ENCODE results near the gene ZYX. TPM values are rescaled to one million over a fixed set of nuclear protein-coding genes. Genes with fewer than 3 reads are reported as not detected.
"Not testable (repeated sequence)": the region's sequence is repeated elsewhere in the genome, so short reads cannot be mapped to it uniquely, and the experiment has no call there.

Gene ZYX
- total RNA-seq, 2 experiments from 2014 or later, result 103 to 148 TPM

DNA sequence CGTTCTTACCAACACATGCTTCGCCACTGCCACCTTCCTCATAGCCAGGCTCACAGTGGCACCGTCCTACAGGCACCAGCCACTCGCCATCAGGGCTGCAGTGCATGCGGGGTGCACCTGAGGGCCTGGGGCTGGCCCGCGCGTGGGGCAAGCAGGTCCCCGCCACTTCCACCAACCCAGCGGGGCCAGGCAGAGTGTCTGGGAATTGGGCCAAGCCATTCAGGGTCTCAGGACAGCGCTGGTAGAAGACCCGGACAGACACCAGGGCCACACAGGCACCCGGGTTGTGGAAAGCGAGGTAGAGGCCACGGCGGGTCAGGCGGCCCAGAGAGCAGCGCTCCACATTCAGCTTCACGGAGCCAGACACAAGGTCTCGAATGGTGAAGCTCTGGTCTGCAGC is 18.5 kb downstream of the ZYX start:
- ATAC-seq (no peak), DNase-seq (no peak)
- Mint-ChIP-seq H3K9me3 (ENCODE audit: low read depth) (no peaks in the 10 kb centered on the region), H3K4me1 (peaks cover 17% of the 10 kb centered on the region), H3K4me3 (no peak overlapping the region), H3K36me3 (ENCODE audit: low read depth) (no peaks in the 10 kb centered on the region), H3K27me3 (no peaks in the 10 kb centered on the region), H3K27ac (no peak overlapping the region)
- intact Hi-C loops (cut with DNase I, micrococcal nuclease), result no loop called here
- POLR2A ChIA-PET, result no interaction called here
- CTCF ChIA-PET, result interaction anchor here (1.0 kb wide), 1 partner anchor 15 kb away, joined by 3 read pairs; no protein-coding TSS in a partner anchor

DNA sequence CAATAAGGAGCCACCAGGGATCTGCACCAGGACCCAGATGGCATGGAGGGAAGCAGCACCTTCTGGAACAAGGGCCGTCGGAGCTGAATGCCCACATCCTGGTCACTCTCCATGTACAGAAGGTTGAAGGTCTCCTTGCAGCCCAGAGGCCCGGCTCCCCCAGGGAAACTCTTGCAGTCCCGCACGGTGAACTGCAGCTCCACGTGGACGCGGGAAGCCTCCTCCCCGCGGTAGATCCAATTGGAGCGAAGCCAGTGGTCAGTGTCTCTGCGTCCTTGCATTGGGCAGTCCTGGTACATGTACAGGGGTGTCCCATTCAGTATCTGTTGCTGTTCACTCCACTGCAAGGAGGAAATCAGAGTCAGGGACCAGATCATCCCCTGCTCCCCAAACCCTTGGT is 20.1 kb downstream of the ZYX start:
- Mint-ChIP-seq H3K27me3 (no peaks in the 10 kb centered on the region), H3K36me3 (ENCODE audit: low read depth) (no peaks in the 10 kb centered on the region), H3K9me3 (ENCODE audit: low read depth) (no peaks in the 10 kb centered on the region), H3K4me1 (peaks cover 24% of the 10 kb centered on the region), H3K4me3 (no peak overlapping the region), H3K27ac (no peak overlapping the region)
- intact Hi-C loops (cut with DNase I, micrococcal nuclease), result no loop called here
- ChIA-PET POLR2A (no interaction called here), CTCF (no interaction called here)
- DNase-seq (no peak), ATAC-seq (no peak)

DNA sequence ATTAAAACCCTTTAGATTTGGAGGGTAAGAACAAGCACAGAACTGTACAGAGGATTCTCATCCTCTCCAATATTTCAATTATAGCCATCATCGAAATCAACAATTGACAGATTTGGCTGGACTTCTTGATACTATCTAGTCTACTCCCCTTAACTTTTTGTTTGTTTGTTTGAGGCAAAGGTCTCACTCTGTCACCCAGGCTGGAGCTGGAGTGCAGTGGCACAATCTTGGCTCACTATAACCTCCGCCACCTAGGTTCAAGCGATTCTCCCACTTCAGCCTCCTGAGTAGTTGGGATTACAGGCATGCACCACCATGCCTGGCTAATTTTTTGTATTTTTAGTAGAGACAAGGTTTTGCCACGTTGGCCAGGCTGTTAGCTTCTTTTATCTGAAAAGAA is 21.1 kb downstream of the ZYX start:
- ATAC-seq; POLR2A ChIA-PET; H3K9me3 Mint-ChIP-seq (ENCODE audit: low read depth); H3K27me3 Mint-ChIP-seq; intact Hi-C loops (cut with DNase I, micrococcal nuclease); H3K4me3 Mint-ChIP-seq; DNase-seq; H3K36me3 Mint-ChIP-seq (ENCODE audit: low read depth): not testable (repeated sequence)
- CTCF ChIA-PET, result interaction anchor here (0.9 to 6.1 kb wide), 5 partner anchors 9 to 396 kb away, joined by 3 to 54 read pairs (median 5); no protein-coding TSS in a partner anchor
- Mint-ChIP-seq H3K27ac (peak overlapping the region; percentile 29), H3K4me1 (peaks cover 33% of the 10 kb centered on the region)

DNA sequence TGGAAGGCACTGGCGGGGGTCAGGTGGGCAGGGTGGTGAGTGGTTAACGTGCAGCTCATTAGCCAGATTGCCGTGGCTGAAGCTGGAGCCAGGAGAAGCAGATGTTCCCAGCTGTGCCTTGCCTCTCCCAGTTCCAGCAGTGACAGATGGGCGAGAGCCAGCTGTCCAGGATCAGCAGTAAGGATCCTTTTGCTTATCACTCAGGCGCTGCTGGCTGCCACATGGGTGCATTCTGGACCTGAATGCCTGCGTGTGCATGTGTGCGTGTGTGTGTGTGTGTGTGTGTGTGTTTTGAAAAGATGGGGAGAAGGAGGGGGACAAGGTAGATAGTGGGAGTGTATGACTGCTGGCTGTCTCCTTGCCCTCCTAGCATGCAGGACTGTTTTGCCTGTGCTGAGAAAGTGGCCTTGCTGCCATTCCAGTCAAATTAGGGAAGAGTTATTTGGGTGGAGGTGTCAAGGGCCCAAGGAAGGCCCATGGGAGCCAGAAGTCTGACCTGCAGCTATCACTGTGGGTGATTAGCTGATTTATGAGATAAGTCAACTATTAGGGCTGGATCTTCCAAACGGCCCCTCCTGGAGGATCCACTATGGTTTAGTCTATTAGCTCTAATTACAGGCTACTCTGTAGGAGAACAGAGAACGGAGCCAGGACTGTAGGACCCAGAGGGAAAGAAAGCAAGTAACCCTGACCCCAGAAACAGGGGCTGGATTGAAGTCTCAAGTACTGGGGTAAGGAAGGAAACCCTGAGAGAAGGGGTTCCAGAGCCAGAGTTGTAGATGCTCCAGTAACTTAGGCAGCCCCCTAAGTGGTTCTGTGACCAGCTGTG is 24.2 kb downstream of the ZYX start:
- Mint-ChIP-seq H3K27me3 (no peaks in the 10 kb centered on the region), H3K9me3 (ENCODE audit: low read depth) (no peaks in the 10 kb centered on the region), H3K4me3 (no peak overlapping the region), H3K4me1 (peaks cover 60% of the 10 kb centered on the region), H3K36me3 (ENCODE audit: low read depth) (no peaks in the 10 kb centered on the region), H3K27ac (no peak overlapping the region)
- no peak for ATAC-seq
- intact Hi-C loops (cut with DNase I, micrococcal nuclease), result no loop called here
- POLR2A ChIA-PET, result interaction anchor here (0.6 kb wide), 1 partner anchor 22 kb away, joined by 3 read pairs; no protein-coding TSS in a partner anchor
- DNase-seq, result no peak
- CTCF ChIA-PET, result interaction anchor here (0.6 to 6.1 kb wide), 9 partner anchors 8 to 165 kb away, joined by 3 to 54 read pairs (median 4); no protein-coding TSS in a partner anchor

DNA sequence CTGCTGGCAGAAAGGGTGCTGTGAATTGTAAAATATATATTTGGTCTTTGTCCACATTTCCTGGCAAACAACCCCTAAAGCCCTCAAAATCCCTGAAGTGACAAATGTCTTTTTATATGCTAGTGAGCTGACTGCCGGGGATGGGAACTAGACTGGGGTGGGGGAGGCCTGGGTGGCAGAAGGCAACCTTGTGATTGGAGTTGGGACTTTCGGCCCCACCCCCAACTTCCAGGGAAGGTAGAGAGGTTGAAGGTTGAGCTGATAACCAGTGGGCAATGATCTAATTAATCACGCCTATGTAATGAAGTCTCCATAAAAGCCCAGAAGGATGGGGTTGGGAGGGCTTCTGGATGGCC is 24.8 kb downstream of the ZYX start:
- Mint-ChIP-seq H3K36me3 (ENCODE audit: low read depth) (no peaks in the 10 kb centered on the region), H3K4me3 (no peak overlapping the region), H3K9me3 (ENCODE audit: low read depth) (no peaks in the 10 kb centered on the region), H3K4me1 (peaks cover 63% of the 10 kb centered on the region), H3K27me3 (no peaks in the 10 kb centered on the region), H3K27ac (no peak overlapping the region)
- no peak for ATAC-seq
- intact Hi-C loops (cut with DNase I, micrococcal nuclease), result no loop called here
- DNase-seq, result no peak
- CTCF ChIA-PET, result interaction anchor here (0.6 to 6.1 kb wide), 11 partner anchors 9 to 165 kb away, joined by 3 to 54 read pairs (median 4); no protein-coding TSS in a partner anchor
- POLR2A ChIA-PET, result interaction anchor here (0.6 kb wide), 1 partner anchor 22 kb away, joined by 3 read pairs; no protein-coding TSS in a partner anchor

DNA sequence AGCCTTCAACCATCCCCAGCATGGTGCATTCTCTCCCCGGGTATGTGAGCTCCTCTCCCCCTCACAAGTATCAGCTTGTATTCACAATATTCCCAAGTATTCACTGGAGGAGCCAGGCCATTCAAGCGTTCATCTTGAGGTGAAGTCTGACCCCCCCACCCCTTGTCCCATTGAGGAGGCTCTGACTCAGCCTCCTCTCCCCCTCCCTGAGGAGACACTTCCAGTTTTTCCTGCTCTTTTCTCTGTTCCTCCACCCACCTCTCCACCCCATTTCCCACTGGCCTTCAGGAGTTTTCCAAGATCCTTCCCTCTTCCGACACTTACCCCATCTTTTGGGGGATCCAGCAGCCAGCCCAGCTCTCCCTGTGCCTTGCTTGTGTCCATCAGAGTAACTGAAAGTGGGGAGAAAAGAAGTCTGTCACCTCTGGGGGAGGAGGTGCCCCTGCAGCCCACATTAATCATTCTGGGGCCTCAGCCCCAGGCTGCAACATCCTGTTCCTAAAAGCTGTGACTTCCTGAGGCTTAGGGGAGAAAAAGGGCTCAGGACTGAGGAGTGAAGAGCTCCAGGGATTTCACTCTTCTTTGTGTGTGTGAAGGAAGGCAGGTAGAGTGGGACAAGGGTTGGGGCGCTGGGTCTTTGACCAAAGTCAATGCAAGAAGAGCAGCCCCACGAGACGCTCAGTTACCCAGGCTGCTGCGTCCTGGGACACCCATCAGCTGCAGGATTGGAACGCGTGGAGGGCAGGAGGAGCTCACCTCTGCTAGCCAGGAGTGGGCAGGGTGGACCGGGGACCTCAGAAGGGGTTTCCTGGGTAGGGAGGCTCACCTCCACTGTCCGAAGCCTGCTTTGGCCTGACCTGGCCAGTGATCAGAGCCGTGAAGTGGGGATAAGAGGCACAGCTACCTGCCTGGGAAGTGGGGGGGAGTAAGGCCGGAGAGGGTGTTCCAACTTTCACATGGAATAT is 26.4 kb downstream of the ZYX start:
- Mint-ChIP-seq H3K9me3 (ENCODE audit: low read depth) (no peaks in the 10 kb centered on the region), H3K27ac (peak overlapping the region; percentile 59), H3K4me3 (peak overlapping the region; percentile 72), H3K4me1 (peaks cover 63% of the 10 kb centered on the region), H3K36me3 (ENCODE audit: low read depth) (no peaks in the 10 kb centered on the region), H3K27me3 (no peaks in the 10 kb centered on the region)
- DNase-seq (peak; percentile 61), ATAC-seq (peak; percentile 69)
- ChIA-PET CTCF (interaction anchor here (0.6 to 6.1 kb wide), 14 partner anchors 8 to 167 kb away, joined by 3 to 54 read pairs (median 4); partner anchors contain the start of gene CASP2), POLR2A (interaction anchor here (0.7 to 1.7 kb wide), 2 partner anchors 24 to 192 kb away, joined by 3 to 7 read pairs; no protein-coding TSS in a partner anchor)
- intact Hi-C loops (cut with DNase I, micrococcal nuclease), result loop anchor here (1.0 to 2.0 kb wide), 4 partner anchors 21 to 167 kb away; partner anchors contain the start of gene ZYX (in 1 of the 2)

DNA sequence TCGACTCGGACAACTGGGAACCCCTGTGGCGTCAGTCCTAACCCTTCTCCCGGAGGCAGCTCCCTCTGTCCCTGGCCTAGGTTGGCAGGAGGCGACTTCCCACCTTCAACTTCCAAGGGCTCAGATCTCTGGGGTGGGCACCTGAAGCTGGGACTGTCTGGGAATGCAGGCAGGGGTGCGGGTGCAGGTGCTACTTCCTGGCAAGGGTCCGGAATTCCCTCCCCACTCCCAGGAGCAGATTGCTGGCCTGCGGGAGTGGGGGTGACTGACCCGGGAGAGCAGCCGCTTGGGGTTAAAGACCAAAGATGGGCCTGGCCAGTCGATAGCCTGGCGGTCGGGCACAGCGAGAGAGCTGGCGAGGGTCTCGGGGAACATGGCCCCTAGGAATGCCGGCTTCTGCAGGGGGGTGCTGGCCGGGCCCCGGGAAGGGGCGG is 27.1 kb downstream of the ZYX start:
- CTCF ChIA-PET, result interaction anchor here (0.8 to 6.1 kb wide), 11 partner anchors 8 to 168 kb away, joined by 3 to 54 read pairs (median 4); no protein-coding TSS in a partner anchor
- H3K4me3 Mint-ChIP-seq, result peak overlapping the region; percentile 72
- no peaks in the 10 kb centered on the region for H3K9me3 Mint-ChIP-seq (ENCODE audit: low read depth)
- intact Hi-C loops (cut with DNase I, micrococcal nuclease), result loop anchor here (1.0 to 2.0 kb wide), 4 partner anchors 22 to 167 kb away; partner anchors contain the start of gene ZYX (in 1 of the 2)
- POLR2A ChIA-PET, result interaction anchor here (0.7 to 1.7 kb wide), 2 partner anchors 24 to 193 kb away, joined by 3 to 7 read pairs; no protein-coding TSS in a partner anchor
- peak; percentile 2 for ATAC-seq
- DNase-seq, result no peak
- peaks cover 61% of the 10 kb centered on the region for H3K4me1 Mint-ChIP-seq
- H3K36me3 Mint-ChIP-seq (ENCODE audit: low read depth), result no peaks in the 10 kb centered on the region
- no peaks in the 10 kb centered on the region for H3K27me3 Mint-ChIP-seq
- H3K27ac Mint-ChIP-seq, result peak overlapping the region; percentile 59

DNA sequence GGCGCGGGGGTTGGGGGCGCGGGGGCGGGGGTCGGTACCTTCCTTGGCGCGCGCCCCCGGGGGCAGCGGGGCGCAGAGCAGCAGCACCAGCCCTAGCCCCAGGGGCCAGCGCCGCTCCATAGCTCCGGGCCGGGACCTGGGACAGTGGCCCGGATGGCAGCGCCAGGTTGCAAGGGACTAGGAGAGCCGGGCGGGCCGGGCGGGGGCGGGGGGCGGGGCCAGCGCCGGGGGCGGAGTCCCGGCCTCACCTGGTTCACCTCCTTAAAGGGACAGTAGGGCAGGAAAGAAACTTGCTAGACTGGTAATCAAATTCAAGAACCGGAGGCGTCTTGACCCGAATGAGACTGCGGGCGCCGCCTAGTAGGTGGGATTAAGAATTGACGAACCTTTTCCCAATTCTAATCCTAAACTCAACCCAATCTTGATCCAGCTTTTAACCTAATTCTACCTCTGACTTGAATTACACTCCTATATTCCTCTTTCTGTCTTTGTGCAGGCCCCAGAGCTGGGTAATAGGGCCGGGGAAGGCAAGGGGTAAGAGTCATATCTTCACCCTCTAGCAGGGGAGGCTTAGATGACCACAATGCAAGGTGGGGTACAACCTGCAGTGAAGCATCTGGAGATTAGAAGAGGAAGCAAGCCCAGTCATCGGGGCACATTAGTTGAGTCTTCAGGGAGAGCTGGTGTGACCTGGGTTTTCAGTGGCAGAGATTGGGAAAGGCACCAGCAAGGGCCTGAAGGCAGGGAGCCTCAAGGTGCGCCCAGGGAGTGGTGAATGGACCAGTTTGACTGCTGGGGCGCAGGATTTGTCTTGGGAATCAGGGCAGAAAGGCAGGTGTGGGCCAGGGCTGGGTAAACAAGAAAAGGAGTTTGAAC is 27.8 kb downstream of the ZYX start, which contains the start of gene EPHA1:
Gene EPHA1 (minus strand): TSS at position 171 of the 876 bp plus-strand sequence. CDS start 51 bp downstream, at position 120.
- Mint-ChIP-seq H3K4me3 (peak within 1 kb of the TSS; percentile 72), H3K27me3 (no peaks in the 10 kb centered on the region), H3K4me1 (peaks cover 54% of the 10 kb centered on the region), H3K9me3 (ENCODE audit: low read depth) (no peaks in the 10 kb centered on the region), H3K36me3 (ENCODE audit: low read depth) (no peaks in the 10 kb centered on the region), H3K27ac (peak within 1 kb of the TSS; percentile 68)
- ATAC-seq, result peak; percentile 69
- CTCF ChIA-PET, result interaction anchor here (1.0 to 2.9 kb wide), 4 partner anchors 18 to 168 kb away, joined by 3 to 11 read pairs (median 3); no protein-coding TSS in a partner anchor
- intact Hi-C loops (cut with DNase I, micrococcal nuclease), result loop anchor here (1.0 to 2.0 kb wide), 4 partner anchors 23 to 168 kb away; partner anchors contain the start of gene ZYX (in 1 of the 2)
- POLR2A ChIA-PET, result interaction anchor here (0.5 kb wide), 1 partner anchor 113 kb away, joined by 3 read pairs; no protein-coding TSS in a partner anchor
- DNase-seq, result peak; percentile 63

DNA sequence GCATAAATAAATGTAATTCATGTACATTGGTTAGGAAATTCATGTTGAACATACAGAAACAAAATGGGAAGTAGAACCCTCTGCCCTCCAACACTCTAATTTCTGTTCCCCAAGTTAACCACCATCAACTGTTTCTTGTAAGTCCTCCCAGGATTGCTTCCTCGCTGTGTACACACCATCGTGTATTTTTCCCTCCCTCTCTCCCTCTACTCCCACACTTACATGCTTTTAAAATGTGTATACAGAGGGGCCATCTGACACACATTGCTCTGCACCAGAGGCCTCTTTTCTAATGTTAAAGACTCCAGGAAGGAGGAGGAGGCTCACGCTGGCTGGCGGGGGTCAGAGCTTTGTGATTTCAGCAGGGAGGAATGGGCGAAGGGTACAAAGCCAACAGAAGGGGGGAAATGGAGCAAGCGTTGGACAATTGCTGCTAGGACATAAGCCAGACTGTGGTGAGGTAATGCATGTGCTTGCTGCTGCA is 29.4 kb downstream of the ZYX start:
- Mint-ChIP-seq H3K36me3 (ENCODE audit: low read depth) (no peaks in the 10 kb centered on the region), H3K27me3 (no peaks in the 10 kb centered on the region), H3K27ac (no peak overlapping the region), H3K4me3 (no peak overlapping the region), H3K4me1 (peaks cover 43% of the 10 kb centered on the region), H3K9me3 (ENCODE audit: low read depth) (no peaks in the 10 kb centered on the region)
- POLR2A ChIA-PET, result no interaction called here
- ATAC-seq (no peak), DNase-seq (no peak)
- CTCF ChIA-PET, result interaction anchor here (1.2 kb wide), 1 partner anchor 170 kb away, joined by 3 read pairs; no protein-coding TSS in a partner anchor
- intact Hi-C loops (cut with DNase I, micrococcal nuclease), result loop anchor here in 1 of 2 experiments (10.0 kb wide), 1 partner anchor 406 kb away; no protein-coding TSS in a partner anchor
